ENCODE measurements around the gene TMEM132C. TPM values are rescaled to one million over a fixed set of nuclear protein-coding genes. Genes with fewer than 3 reads are reported as not detected.

TMEM132C gene
- polyA plus RNA-seq, 1 of the 3 experiments (the other 2 are of a cell fraction), result not detected

DNA sequence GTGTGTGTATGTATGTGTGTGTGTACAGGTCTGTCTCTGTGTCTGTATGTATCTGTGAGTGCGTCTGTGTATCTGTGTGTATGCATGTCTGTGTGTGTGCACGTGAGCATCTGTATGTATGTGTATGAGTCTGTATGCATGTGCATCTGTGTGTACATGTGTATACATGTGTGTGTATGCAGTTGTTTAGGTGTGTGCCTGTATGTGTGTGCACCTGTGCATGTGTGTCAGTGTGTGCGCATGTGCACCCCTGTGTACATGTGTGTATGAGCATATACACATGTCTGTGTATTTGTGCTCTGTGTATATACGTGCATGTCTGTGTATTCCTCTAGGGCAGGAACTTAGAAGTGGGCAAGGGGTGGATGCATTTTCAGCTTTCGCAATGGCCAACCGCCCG is 116.0 kb downstream of the TMEM132C start:
- H3K9me3 ChIP-seq, result no peaks in the 10 kb centered on the region
- no peaks in the 10 kb centered on the region for H3K36me3 ChIP-seq (replicated peaks in 1 of 2; ENCODE audit: control insufficient read depth in 1 of 2, insufficient read depth in 2 of 2, low read length in 1 of 2)
- H3K9ac ChIP-seq, result no peak overlapping the region
- H3K4me3 ChIP-seq (ENCODE audit: low read depth in 2 of 2, low read length in 1 of 2), result no peak overlapping the region
- no peak overlapping the region for H3K4me2 ChIP-seq
- H3K9me2 ChIP-seq, result no peaks in the 10 kb centered on the region
- H4K20me1 ChIP-seq (ENCODE audit: insufficient read depth), result no peaks in the 10 kb centered on the region
- TF ChIP-seq MXI1 (IDR thresholded peaks at IDR 0.05; ENCODE audit: low read depth, low read length) (no peak), REST (IDR thresholded peaks at IDR 0.05; ENCODE audit: low read depth, low read length) (no peak), RCOR1 (IDR thresholded peaks at IDR 0.05; ENCODE audit: low read length) (no peak), FOXJ3 (CRISPR knock-in tag; IDR thresholded peaks at IDR 0.05) (no peak), GABPA (IDR thresholded peaks at IDR 0.05; ENCODE audit: low read depth) (no peak), ELF1 (IDR thresholded peaks at IDR 0.05) (no peak), FOSL2 (IDR thresholded peaks at IDR 0.05; ENCODE audit: borderline replicate concordance, low read depth) (no peak), MAX (IDR thresholded peaks at IDR 0.05; ENCODE audit: low read depth) (no peak), PBX3 (IDR thresholded peaks at IDR 0.05) (no peak), RXRA (IDR thresholded peaks at IDR 0.05; ENCODE audit: borderline replicate concordance, low read depth) (no peak), MEF2A (IDR thresholded peaks at IDR 0.05; ENCODE audit: borderline replicate concordance, low read depth) (no peak), EZH2phosphoT487 (IDR thresholded peaks at IDR 0.05; ENCODE audit: borderline replicate concordance, low read depth) (no peak), TCF12 (IDR thresholded peaks at IDR 0.05) (no peak), RFX5 (IDR thresholded peaks at IDR 0.05; ENCODE audit: low read length) (no peak), SMC3 (IDR thresholded peaks at IDR 0.05; ENCODE audit: low read depth, low read length) (no peak), SIN3A (IDR thresholded peaks at IDR 0.05; ENCODE audit: borderline replicate concordance, low read depth, low read length) (no peak)
- TF ChIP-seq, protein P1, sequence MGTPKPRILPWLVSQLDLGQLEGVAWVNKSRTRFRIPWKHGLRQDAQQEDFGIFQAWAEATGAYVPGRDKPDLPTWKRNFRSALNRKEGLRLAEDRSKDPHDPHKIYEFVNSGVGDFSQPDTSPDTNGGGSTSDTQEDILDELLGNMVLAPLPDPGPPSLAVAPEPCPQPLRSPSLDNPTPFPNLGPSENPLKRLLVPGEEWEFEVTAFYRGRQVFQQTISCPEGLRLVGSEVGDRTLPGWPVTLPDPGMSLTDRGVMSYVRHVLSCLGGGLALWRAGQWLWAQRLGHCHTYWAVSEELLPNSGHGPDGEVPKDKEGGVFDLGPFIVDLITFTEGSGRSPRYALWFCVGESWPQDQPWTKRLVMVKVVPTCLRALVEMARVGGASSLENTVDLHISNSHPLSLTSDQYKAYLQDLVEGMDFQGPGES (IDR thresholded peaks at IDR 0.05; ENCODE audit: low read depth, low read length), result no peak
- TF ChIP-seq, protein P2, sequence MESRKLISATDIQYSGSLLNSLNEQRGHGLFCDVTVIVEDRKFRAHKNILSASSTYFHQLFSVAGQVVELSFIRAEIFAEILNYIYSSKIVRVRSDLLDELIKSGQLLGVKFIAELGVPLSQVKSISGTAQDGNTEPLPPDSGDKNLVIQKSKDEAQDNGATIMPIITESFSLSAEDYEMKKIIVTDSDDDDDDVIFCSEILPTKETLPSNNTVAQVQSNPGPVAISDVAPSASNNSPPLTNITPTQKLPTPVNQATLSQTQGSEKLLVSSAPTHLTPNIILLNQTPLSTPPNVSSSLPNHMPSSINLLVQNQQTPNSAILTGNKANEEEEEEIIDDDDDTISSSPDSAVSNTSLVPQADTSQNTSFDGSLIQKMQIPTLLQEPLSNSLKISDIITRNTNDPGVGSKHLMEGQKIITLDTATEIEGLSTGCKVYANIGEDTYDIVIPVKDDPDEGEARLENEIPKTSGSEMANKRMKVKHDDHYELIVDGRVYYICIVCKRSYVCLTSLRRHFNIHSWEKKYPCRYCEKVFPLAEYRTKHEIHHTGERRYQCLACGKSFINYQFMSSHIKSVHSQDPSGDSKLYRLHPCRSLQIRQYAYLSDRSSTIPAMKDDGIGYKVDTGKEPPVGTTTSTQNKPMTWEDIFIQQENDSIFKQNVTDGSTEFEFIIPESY (IDR thresholded peaks at IDR 0.05; ENCODE audit: borderline replicate concordance, low read depth), result no peak
- TF ChIP-seq, protein P3, sequence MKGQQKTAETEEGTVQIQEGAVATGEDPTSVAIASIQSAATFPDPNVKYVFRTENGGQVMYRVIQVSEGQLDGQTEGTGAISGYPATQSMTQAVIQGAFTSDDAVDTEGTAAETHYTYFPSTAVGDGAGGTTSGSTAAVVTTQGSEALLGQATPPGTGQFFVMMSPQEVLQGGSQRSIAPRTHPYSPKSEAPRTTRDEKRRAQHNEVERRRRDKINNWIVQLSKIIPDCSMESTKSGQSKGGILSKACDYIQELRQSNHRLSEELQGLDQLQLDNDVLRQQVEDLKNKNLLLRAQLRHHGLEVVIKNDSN (IDR thresholded peaks at IDR 0.05; ENCODE audit: borderline replicate concordance, low read depth), result no peak
- no peaks in the 10 kb centered on the region for H3K79me2 ChIP-seq (ENCODE audit: insufficient read depth)
- 48% methylated on average over 4 of the region's 7 CpGs for WGBS (ENCODE audit: low lambda C conversion rate)
- ChIA-PET POLR2A (no interaction called here), CTCF (interaction anchor here (0.7 to 4.5 kb wide), 2 partner anchors 25 to 124 kb away, joined by 3 to 22 read pairs; no protein-coding TSS in a partner anchor)
- H3F3A ChIP-seq (replicated peaks; ENCODE audit: insufficient read depth), result no peaks in the 10 kb centered on the region
- H3K27me3 ChIP-seq (ENCODE audit: insufficient read depth), result no peaks in the 10 kb centered on the region
- no peak for DNase-seq
- no peak overlapping the region for H2AFZ ChIP-seq (ENCODE audit: low read depth)
- H3K4me1 ChIP-seq (ENCODE audit: control insufficient read depth in 1 of 2, insufficient read depth in 2 of 2, low read depth in 1 of 2, low read length in 1 of 2), result no peaks in the 10 kb centered on the region
- H3K27ac ChIP-seq (ENCODE audit: low read depth in 2 of 2, low read length in 1 of 2), result no peak overlapping the region

All from SK-N-SH (cell line).